WTC11 (cell line): Measurements from ENCODE around the gene ZMIZ1. TPM values are rescaled to one million over a fixed set of nuclear protein-coding genes. Genes with fewer than 3 reads are reported as not detected.

Source experiments
- ATAC-seq: fragments of 200-7000 bp; cut with Tn5 transposase; 2 replicates; pipeline ENCODE4 v1.10.0; 2021; ENCODE audit warnings: mild to moderate bottlenecking, moderate library complexity
- CTCF ChIA-PET: fragments of 300-600 bp; sonication (Branson Sonifier 250); formaldehyde crosslinking; loops from one replicate; lab custom pipeline; 2021; ENCODE audit warnings: antibody characterized with exemption; lab: Charles Lee
- POLR2A ChIA-PET: fragments of 350-600 bp; sonication (Branson Sonifier 250); formaldehyde crosslinking; loops from one replicate; lab custom pipeline; 2021; ENCODE audit warnings: antibody characterized with exemption; lab: Charles Lee
- DNase-seq: peaks from one replicate; pipeline ENCODE4 v3.0.0; 2021; ENCODE audit warnings: low spot score
- H3K27ac Mint-ChIP-seq: 2 replicates; pipeline ENCODE4 v1.8.0; 2021; ENCODE audit warnings: mixed read lengths
- H3K27me3 Mint-ChIP-seq: 2 replicates; pipeline ENCODE4 v1.8.0; 2021; ENCODE audit warnings: low read depth, mild to moderate bottlenecking, moderate library complexity, mixed read lengths
- H3K36me3 Mint-ChIP-seq: 2 replicates; pipeline ENCODE4 v1.8.0; 2021; ENCODE audit warnings: mixed read lengths
- H3K4me1 Mint-ChIP-seq: 2 replicates; pipeline ENCODE4 v1.8.0; 2022; ENCODE audit warnings: mixed read lengths
- H3K4me3 Mint-ChIP-seq: 2 replicates; pipeline ENCODE4 v1.8.0; 2021; ENCODE audit warnings: mild to moderate bottlenecking, moderate library complexity, mixed read lengths
- H3K9me3 Mint-ChIP-seq: 2 replicates; pipeline ENCODE4 v1.8.0; 2021; ENCODE audit warnings: mixed read lengths
- E2F4 ChIP-seq: sonication (generic); formaldehyde crosslinking; IDR thresholded peaks from 2 replicates; pipeline ENCODE4 v1.8.1; 2022; ENCODE audit warnings: low read depth, mild to moderate bottlenecking, moderate library complexity, missing genetic modification reagents, borderline replicate concordance
- FOXP1 ChIP-seq: sonication (generic); formaldehyde crosslinking; IDR thresholded peaks from 2 replicates; pipeline ENCODE4 v1.8.0; 2022; ENCODE audit warnings: missing genetic modification reagents, mild to moderate bottlenecking, moderate library complexity, borderline replicate concordance
- GTF2I ChIP-seq: fragments of 250-450 bp; sonication (Bioruptor Pico); conservative IDR thresholded peaks from 2 replicates; pipeline ENCODE4 v1.4.0; 2021; ENCODE audit warnings: mild to moderate bottlenecking
- JAZF1 ChIP-seq: fragments of 250-450 bp; sonication (Bioruptor Pico); IDR thresholded peaks from 2 replicates; pipeline ENCODE4 v1.9.0; 2021; ENCODE audit warnings: moderate library complexity, mild to moderate bottlenecking, inconsistent platforms
- JUN ChIP-seq: sonication (generic); formaldehyde crosslinking; IDR thresholded peaks from 2 replicates; pipeline ENCODE4 v1.8.0; 2023; ENCODE audit warnings: mild to moderate bottlenecking, missing genetic modification reagents
- OVOL2 ChIP-seq: fragments of 250-450 bp; sonication (Bioruptor Pico); IDR thresholded peaks from 2 replicates; pipeline ENCODE4 v1.9.0; 2021; ENCODE audit warnings: mild to moderate bottlenecking, borderline replicate concordance
- SP1 ChIP-seq: sonication (generic); formaldehyde crosslinking; conservative IDR thresholded peaks from 2 replicates; pipeline ENCODE4 v1.8.1; 2022; ENCODE audit warnings: missing genetic modification reagents
- TCF7 ChIP-seq: sonication (generic); formaldehyde crosslinking; IDR thresholded peaks from 2 replicates; pipeline ENCODE4 v1.8.0; 2022; ENCODE audit warnings: mild to moderate bottlenecking, low read depth, missing genetic modification reagents, moderate library complexity
- TEAD1 ChIP-seq: sonication (generic); formaldehyde crosslinking; IDR thresholded peaks from 2 replicates; pipeline ENCODE4 v1.8.0; 2022; ENCODE audit warnings: mild to moderate bottlenecking, missing genetic modification reagents
- ZNF317 ChIP-seq: sonication (generic); formaldehyde crosslinking; IDR thresholded peaks from 2 replicates; pipeline ENCODE4 v1.8.1; 2023; ENCODE audit warnings: low read depth, mild to moderate bottlenecking, moderate library complexity, missing genetic modification reagents, borderline replicate concordance
- ZNF423 ChIP-seq: fragments of 250-450 bp; sonication (Bioruptor Pico); IDR thresholded peaks from 2 replicates; pipeline ENCODE4 v2.1.2; 2022; ENCODE audit warnings: mild to moderate bottlenecking, moderate library complexity
- ZNF425 ChIP-seq: fragments of 250-450 bp; sonication (Bioruptor Pico); conservative IDR thresholded peaks from 2 replicates; pipeline ENCODE4 v1.9.0; 2021; ENCODE audit warnings: mild to moderate bottlenecking
- total RNA-seq: library from RNA; stranded (reverse); gene quantifications from 3 replicates; pipeline ENCODE4 v1.2.3, GENCODE V29; 2021
- TF ChIP-seq, protein P1 (sequence below): fragments of 250-450 bp; sonication (Bioruptor Pico); IDR thresholded peaks from 2 replicates; pipeline ENCODE4 v1.8.0; 2021; ENCODE audit warnings: mild to moderate bottlenecking
- TF ChIP-seq, protein P2 (sequence below): fragments of 250-450 bp; sonication (Bioruptor Pico); IDR thresholded peaks from 2 replicates; pipeline ENCODE4 v1.9.0; 2021; ENCODE audit warnings: mild to moderate bottlenecking
- TF ChIP-seq, protein P3 (sequence below): sonication (generic); formaldehyde crosslinking; IDR thresholded peaks from 2 replicates; pipeline ENCODE4 v1.8.0; 2022; ENCODE audit warnings: mild to moderate bottlenecking, missing genetic modification reagents
- TF ChIP-seq, protein P4 (sequence below): sonication (generic); formaldehyde crosslinking; IDR thresholded peaks from 2 replicates; pipeline ENCODE4 v1.8.0; 2022; ENCODE audit warnings: mild to moderate bottlenecking, missing genetic modification reagents
- TF ChIP-seq, protein P5 (sequence below): sonication (generic); formaldehyde crosslinking; IDR thresholded peaks from 2 replicates; pipeline ENCODE4 v1.8.0; 2022; ENCODE audit warnings: missing genetic modification reagents
- TF ChIP-seq, protein P6 (sequence below): sonication (generic); formaldehyde crosslinking; IDR thresholded peaks from 2 replicates; pipeline ENCODE4 v1.8.1; 2023; ENCODE audit warnings: mild to moderate bottlenecking, moderate library complexity, missing genetic modification reagents

Gene ZMIZ1
- total RNA-seq, 1 experiment from 2014 or later: 44.4 TPM

- Mint-ChIP-seq H3K4me3 (no peak overlapping the region), H3K27me3 (no peaks in the 10 kb centered on the region), H3K4me1 (peaks cover 45% of the 10 kb centered on the region), H3K9me3 (no peaks in the 10 kb centered on the region), H3K36me3 (no peaks in the 10 kb centered on the region), H3K27ac (0 out of 2 replicates have a peak overlapping the region, but pooled peaks have one; percentile 16)
- DNase-seq (no peak), ATAC-seq (no peak)
- ChIA-PET CTCF (interaction anchor here (0.7 to 5.6 kb wide), 2 partner anchors 11 to 1018 kb away, joined by 3 to 31 read pairs; no protein-coding TSS in a partner anchor), POLR2A (interaction anchor here (1.0 kb wide), 1 partner anchor 14 kb away, joined by 3 read pairs; no protein-coding TSS in a partner anchor)
- TF ChIP-seq ZNF423 (CRISPR knock-in tag) (no peak), JUN (CRISPR knock-in tag) (no peak), FOXP1 (CRISPR knock-in tag) (no peak), OVOL2 (no peak), SP1 (CRISPR knock-in tag) (no peak), TCF7 (CRISPR knock-in tag) (no peak), ZNF425 (CRISPR knock-in tag) (no peak), E2F4 (CRISPR knock-in tag) (no peak), ZNF317 (CRISPR knock-in tag) (no peak), TEAD1 (CRISPR knock-in tag) (no peak), GTF2I (CRISPR knock-in tag) (no peak), JAZF1 (CRISPR knock-in tag) (no peak)
- TF ChIP-seq, protein P1, sequence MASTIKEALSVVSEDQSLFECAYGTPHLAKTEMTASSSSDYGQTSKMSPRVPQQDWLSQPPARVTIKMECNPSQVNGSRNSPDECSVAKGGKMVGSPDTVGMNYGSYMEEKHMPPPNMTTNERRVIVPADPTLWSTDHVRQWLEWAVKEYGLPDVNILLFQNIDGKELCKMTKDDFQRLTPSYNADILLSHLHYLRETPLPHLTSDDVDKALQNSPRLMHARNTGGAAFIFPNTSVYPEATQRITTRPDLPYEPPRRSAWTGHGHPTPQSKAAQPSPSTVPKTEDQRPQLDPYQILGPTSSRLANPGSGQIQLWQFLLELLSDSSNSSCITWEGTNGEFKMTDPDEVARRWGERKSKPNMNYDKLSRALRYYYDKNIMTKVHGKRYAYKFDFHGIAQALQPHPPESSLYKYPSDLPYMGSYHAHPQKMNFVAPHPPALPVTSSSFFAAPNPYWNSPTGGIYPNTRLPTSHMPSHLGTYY: no peak
- TF ChIP-seq, protein P2, sequence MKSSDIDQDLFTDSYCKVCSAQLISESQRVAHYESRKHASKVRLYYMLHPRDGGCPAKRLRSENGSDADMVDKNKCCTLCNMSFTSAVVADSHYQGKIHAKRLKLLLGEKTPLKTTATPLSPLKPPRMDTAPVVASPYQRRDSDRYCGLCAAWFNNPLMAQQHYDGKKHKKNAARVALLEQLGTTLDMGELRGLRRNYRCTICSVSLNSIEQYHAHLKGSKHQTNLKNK (CRISPR knock-in tag): no peak
- TF ChIP-seq, protein P3, sequence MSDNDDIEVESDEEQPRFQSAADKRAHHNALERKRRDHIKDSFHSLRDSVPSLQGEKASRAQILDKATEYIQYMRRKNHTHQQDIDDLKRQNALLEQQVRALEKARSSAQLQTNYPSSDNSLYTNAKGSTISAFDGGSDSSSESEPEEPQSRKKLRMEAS (CRISPR knock-in tag): no peak
- TF ChIP-seq, protein P4, sequence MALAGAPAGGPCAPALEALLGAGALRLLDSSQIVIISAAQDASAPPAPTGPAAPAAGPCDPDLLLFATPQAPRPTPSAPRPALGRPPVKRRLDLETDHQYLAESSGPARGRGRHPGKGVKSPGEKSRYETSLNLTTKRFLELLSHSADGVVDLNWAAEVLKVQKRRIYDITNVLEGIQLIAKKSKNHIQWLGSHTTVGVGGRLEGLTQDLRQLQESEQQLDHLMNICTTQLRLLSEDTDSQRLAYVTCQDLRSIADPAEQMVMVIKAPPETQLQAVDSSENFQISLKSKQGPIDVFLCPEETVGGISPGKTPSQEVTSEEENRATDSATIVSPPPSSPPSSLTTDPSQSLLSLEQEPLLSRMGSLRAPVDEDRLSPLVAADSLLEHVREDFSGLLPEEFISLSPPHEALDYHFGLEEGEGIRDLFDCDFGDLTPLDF (CRISPR knock-in tag): no peak
- TF ChIP-seq, protein P5, sequence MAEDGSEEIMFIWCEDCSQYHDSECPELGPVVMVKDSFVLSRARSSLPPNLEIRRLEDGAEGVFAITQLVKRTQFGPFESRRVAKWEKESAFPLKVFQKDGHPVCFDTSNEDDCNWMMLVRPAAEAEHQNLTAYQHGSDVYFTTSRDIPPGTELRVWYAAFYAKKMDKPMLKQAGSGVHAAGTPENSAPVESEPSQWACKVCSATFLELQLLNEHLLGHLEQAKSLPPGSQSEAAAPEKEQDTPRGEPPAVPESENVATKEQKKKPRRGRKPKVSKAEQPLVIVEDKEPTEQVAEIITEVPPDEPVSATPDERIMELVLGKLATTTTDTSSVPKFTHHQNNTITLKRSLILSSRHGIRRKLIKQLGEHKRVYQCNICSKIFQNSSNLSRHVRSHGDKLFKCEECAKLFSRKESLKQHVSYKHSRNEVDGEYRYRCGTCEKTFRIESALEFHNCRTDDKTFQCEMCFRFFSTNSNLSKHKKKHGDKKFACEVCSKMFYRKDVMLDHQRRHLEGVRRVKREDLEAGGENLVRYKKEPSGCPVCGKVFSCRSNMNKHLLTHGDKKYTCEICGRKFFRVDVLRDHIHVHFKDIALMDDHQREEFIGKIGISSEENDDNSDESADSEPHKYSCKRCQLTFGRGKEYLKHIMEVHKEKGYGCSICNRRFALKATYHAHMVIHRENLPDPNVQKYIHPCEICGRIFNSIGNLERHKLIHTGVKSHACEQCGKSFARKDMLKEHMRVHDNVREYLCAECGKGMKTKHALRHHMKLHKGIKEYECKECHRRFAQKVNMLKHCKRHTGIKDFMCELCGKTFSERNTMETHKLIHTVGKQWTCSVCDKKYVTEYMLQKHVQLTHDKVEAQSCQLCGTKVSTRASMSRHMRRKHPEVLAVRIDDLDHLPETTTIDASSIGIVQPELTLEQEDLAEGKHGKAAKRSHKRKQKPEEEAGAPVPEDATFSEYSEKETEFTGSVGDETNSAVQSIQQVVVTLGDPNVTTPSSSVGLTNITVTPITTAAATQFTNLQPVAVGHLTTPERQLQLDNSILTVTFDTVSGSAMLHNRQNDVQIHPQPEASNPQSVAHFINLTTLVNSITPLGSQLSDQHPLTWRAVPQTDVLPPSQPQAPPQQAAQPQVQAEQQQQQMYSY (CRISPR knock-in tag): no peak
- TF ChIP-seq, protein P6, sequence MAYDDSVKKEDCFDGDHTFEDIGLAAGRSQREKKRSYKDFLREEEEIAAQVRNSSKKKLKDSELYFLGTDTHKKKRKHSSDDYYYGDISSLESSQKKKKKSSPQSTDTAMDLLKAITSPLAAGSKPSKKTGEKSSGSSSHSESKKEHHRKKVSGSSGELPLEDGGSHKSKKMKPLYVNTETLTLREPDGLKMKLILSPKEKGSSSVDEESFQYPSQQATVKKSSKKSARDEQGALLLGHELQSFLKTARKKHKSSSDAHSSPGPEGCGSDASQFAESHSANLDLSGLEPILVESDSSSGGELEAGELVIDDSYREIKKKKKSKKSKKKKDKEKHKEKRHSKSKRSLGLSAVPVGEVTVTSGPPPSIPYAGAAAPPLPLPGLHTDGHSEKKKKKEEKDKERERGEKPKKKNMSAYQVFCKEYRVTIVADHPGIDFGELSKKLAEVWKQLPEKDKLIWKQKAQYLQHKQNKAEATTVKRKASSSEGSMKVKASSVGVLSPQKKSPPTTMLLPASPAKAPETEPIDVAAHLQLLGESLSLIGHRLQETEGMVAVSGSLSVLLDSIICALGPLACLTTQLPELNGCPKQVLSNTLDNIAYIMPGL: no peak
These were observed 115.9 kb downstream of the ZMIZ1 start for GRCh38 chr10:79184657-79185056.
